NCI-H1930 (cell line): ENCODE measurements around the gene SHOC2.

Experiments used
- DNase-seq, 2 experiments: peaks; one replicate each; lab custom pipeline; 2025; lab: John Stamatoyannopoulos, UW

Gene SHOC2

DNA sequence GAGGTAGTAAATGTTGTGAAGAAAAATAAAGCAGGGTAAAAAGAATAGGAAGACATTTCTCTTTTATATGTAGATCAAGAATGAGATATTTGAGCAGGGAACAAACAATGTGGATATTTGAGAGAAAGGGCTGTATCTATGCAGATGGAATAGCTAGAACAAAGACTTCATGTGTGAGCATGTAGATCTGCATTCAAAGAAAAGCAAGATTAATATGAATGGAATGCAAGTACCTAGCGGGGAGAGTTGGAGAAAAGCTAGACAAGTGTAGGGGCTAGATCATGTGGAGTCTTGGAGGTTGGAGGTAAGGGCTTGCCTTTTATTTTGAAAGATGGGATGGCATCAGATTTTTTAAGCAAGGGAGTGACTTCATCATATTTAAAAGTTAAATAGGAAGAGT, 27.1 kb downstream of the SHOC2 start:
- DNase-seq = no peak

DNA sequence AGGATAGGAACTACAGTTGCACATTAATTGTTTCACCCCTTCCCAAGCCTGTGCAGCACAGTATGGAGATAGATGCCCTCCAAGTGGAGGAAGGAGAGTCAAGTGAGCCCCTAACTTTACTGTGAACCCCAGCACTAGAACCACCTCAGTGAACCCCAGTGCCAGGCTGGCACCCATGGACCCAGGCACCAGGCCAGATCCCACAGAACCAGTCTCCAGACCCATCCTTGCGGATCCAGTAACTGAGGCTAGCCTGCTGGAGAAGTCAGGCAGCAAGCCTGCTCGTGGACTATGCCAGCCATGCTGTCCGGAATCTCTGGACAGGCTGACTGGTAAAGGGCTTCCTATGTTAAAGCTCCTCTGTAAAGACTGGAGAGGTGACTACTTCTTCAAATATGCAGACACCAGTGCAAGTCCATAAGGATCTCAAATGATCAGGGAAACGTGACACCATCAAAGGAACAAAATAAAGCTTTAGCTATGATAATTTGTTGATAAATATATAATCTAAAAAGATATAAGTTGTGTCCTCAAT, 27.7 kb downstream of the SHOC2 start:
- no peak for DNase-seq

DNA sequence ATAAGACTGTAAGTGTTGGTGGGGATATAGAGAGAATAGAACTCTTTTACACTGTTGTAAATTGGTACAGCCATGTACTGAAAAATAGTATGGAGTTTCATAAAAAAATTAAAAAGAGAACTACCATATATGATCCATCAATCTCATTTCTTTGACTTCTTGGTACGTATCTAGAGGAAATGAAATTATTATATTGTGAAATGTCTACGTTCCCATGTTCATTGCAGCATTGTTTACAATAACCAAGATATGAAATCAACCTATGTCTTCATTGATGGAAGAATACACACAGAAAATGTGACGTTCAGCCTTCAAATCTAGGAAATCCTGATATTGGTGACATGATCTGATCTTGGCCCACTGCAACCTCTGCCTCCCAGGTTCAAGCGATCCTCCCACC, 32.0 kb downstream of the SHOC2 start:
- no peak for DNase-seq

GRCh38 chr10:110957606-110958005, 38.2 kb downstream of the SHOC2 start:
- DNase-seq = no peak

DNA sequence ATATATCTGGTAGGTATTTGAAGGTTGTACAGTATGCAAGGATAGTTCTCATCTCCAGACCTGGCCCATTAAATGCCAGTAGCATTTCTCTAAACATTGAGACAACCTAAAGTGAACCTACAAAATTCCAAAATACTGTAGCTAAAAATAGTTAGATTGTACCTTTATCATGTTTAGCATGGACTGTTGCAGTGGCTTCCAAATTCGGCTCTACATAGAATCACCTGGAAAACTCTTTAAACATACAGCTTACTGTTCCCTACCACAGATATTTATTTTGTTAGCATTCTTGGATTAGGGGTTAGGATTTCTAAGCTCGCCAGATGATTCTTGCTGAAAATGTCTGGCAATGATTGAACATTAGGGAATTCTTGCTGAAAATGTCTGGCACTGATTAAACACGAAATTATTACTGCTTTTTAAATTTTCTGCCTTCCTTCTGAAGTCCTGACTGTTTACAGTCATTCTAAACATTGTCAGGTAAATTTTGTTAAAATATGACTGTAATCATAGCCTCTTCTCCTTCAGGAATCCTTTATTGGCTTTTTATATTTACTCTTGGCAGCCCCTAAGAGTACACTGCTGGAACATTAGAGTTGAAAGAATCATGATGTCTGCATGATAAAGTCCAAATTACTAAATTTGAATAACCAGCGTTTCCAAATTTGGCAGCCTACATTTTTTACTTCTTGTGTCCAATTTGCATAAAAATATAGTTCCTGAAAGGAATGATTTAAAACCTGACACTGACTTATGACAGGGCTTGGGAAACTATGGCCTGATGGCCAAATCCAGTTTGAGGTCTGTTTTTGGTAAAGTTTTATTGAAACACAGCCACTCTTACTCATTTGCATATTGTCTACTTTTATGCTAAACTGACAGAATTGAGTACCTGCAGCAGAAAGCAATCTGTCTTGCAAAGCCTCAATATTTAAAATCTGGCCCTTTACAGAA, 40.3 kb downstream of the SHOC2 start:
- DNase-seq = no peak

DNA sequence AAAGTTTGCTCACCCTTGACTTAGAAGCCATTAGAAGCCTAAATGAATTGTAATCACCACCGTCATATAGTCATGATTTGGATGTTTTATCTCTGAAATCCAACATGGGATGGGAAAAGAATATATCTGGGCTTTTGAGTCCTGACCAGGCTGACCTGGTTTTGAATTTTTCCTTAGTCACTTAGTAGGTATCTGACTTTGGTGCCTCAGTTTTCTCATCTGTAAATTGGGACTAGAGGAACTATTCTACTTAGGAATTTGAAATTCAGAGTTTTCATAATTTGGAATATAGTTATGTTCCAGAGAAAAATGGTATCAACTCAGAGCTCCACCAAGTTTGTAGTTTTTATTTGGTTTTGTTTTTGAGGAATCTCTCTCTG, 40.9 kb downstream of the SHOC2 start:
- DNase-seq = no peak

GRCh38 chr10:110962443-110962842, 43.0 kb downstream of the SHOC2 start:
- no peak for DNase-seq

DNA sequence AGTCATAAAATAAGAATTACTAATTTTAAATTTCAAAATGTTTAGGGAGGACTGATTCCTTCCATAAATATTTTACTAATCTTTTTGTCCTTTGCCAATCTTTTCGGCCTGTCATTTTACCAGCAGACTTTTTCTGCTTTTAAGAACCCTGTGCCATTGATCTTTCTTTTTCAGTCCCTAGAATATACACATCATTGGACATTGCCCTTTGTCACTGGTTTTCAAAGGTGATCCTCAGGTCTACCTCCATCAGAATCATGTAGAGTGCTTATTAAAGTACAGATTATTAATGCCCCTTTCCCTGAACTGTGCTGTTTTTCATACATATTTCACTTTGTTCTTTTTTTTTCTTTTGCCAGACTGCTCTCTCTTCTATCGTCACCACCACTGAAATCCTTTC, 43.8 kb downstream of the SHOC2 start:
- DNase-seq = no peak

- DNase-seq = no peak
Measured at GRCh38 chr10:110964681-110965080, 45.3 kb downstream of the SHOC2 start.

DNA sequence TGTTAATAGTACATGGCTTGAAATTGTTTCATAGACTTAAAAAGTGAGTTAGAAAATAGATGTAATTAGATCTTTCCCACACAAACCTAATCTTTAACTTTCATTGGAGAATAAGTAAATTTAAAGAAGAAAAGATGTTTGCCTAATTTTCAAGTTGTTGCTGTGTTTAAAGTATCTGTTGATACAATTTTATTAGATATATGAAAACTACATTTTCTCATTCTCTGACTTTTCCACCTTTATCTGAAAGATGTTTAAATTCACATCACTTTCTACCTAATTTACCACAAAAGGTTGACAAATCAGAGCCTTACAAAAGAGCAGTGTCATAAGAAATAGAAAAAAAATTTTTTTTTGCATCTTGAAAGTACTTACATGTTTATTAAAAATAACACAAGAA, 45.8 kb downstream of the SHOC2 start:
- no peak for DNase-seq

DNA sequence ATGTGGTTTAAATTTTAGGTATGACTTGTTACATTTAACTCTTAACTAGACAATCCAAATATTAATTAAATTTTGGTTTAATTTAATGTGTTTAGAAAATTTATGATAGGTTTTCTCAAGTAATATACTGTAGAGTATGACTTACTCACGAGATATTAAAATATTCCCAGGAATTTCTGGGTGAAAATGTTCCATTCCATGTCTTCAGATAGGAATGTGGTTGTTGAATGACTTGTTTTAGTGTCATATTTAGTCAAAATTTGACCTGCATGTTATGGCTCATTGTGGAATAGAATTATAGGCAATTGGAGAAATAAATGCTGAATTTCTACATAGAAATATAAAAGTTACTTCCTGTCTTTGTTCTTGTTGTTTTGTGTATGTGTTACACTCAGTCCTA, 46.7 kb downstream of the SHOC2 start:
- no peak for DNase-seq

DNA sequence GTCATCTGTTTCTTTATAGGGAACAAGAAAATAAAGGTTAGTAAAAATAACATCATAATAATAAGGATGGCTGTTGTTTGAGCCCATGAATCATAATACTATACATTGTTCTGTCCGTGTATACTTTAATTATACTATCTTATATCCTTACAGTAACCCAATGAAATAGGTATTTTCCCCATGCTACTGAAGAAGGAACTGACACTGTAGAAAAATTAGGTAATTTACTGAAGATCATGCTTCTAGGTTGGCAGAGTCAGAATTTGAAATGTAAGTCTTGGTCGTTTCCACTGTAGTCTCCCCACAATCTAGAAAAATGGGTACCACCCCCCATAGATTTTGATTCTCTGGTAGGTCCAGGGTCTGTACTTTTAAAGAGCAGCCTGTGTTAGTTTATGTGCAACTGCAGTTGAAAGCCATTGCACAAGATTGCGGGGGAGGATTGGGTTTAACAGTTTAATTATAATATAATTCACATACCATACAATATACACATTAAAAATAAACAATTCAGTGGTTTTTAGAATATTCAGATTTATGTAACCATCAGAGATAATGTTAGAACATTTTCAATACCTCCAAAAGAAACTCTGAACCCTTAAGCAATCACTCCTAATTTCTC, 47.7 kb downstream of the SHOC2 start:
- no peak for DNase-seq

DNA sequence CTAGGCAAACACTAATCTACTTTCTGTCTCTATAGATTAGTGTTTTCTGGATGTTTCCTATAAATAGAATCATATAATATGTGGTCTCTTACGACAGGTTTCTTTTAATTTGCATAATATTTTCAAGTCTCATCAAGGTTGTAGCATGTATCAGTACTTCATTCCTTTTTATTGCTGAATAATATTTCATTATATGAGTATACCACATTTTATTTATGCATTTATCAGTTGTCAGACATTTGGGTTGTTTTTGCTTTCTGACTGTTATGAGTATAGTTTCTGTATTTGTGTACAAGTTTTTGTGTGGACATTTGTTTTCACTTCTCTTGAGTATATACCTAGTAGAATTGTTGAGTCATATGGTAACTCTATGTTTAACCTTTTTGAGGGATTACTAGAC, 48.2 kb downstream of the SHOC2 start:
- DNase-seq = no peak

- DNase-seq = no peak
Measured at GRCh38 chr10:110969183-110969582, 49.8 kb downstream of the SHOC2 start.

DNA sequence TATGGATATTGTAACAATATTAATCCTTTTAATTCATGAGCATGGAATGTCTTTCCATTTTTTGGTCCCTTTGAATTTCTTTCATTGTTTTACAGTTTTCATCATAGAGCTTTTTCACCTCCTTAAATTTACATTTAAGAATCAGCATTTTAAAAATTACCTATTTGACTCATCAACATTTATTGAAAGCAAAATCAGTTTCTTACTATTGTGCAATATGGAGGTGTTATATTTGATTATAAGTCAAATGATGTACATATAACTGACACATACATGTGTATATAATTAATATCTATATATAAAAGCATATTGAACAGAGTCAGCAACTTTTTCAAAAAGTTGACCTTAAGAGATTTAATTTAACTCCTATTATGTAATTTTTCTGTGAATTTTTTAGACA, 52.2 kb downstream of the SHOC2 start:
- no peak for DNase-seq

DNA sequence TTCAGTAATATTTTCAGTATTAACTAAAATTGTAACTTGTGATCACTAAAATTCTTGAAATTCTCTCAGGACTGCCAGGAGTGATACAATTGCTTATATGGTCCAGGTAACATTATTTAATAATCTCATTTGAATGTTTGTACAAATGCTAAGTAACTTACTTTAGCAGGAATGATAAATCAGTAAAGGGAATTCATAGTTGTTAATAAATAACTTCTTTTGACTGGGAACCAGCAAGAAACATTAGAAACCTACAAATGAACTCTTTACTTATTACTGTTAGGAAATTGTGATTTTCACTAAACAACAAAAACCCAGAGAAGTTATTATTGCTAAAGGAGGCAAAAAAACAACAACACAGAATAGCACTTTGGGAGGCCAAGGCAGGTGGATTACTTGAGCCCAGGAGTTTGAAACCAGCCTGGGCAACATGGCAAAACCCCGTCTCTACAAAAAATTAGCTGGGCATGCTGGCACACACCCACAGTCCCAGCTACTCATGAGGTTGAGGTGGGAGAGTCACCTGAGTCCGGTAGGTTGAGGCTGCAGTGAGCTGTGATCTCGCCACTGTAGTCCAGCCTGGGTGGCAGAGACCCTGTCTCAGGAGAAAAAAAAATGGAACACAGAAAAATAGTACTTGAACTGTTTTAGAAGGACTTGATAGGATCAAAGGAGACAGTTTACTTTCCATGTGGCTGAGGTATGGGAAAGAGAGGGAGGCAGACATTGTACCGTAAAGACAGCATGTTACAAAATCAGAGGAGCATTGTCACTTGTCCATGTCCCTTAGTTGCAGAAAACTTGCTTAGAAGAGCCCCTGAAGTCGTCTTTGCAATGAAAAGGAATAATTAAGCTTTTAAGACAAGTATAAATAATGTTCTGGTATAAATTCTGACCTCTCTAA, 53.1 kb downstream of the SHOC2 start:
- no peak for DNase-seq

DNA sequence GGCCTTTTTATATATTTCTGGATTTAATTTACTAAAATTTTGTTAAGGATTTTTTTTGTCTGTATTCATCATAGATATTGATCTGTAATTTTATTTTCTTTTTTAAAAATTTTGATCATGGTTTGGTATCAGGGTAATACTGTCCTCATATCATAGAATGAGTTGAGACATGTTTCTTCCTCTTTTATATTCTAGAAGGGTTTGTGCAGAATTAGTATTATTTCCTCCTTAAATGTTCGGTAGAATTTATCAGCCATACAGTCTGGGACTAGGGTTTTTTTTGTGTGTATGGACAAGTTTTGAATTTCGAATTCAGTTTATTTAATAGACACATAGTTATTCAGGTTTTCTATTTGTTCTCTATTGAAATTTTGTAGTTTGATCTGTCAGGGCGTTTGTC, 54.0 kb downstream of the SHOC2 start:
- no peak for DNase-seq

GRCh38 chr10:110976577-110976976, 57.2 kb downstream of the SHOC2 start:
- DNase-seq = no peak

DNA sequence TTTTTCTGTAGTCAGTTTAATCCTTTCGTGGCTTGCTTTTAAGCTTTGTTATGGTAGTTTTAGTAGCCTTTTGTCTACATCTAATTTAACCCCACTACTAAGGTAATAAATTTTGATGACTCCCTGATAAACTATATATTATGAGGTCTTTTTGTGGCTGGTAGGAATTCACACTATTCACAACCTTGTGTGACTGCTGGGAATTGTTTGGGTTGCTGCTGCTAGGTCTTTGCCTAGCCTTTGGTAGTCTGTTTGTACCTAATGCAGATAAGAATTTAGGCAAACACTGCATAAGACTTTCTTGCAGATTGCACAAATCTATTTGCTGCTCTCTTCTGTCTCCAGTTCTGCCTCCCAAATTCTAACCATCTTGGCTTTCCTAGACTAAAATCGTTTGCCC, 58.3 kb downstream of the SHOC2 start:
- DNase-seq = no peak

GRCh38 chr10:110978204-110978603, 58.8 kb downstream of the SHOC2 start:
- DNase-seq = no peak

DNA sequence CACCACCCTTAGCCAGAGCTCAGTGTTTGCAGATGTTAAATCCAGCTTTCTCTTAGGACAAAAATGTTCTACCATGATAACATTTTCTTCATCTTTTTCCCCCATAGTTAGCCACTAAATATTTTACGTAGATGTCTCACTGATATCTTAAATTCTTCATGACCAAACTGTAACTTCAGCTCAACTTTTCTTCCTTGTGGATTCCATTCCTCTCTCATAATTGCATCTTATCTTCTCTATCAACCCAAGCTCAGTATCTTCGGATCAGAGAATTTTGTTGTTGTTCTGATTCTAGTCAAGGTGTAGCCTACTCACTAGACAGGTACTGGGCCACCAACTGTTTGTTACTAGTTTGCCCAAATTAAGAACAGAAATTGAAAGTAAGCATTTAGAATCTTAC, 60.2 kb downstream of the SHOC2 start:
- DNase-seq = no peak

GRCh38 chr10:110980807-110981206, 61.4 kb downstream of the SHOC2 start:
- no peak for DNase-seq
